ENCODE measurements around the gene ABCC6.

DNA sequence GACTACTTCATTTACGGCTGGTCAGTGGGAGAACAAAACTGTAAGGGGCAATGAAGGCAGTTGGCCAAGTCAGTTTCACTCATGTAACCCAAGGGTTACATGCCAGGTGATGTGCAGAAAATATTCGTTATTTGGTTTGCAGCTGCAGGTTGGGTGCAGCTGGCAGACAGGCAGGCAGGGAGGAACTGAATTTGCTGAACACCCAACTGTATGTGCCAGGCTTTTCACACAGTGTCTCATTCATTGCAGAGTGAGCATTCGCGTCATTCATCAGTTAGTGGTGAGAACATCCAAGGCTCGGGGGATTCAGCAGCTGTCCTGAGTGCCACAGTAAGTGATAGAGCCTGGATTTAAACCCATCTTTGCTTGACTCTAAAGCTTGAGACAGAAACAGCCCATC is 59.7 kb downstream of the ABCC6 start:
- TF ChIP-seq, protein P1, sequence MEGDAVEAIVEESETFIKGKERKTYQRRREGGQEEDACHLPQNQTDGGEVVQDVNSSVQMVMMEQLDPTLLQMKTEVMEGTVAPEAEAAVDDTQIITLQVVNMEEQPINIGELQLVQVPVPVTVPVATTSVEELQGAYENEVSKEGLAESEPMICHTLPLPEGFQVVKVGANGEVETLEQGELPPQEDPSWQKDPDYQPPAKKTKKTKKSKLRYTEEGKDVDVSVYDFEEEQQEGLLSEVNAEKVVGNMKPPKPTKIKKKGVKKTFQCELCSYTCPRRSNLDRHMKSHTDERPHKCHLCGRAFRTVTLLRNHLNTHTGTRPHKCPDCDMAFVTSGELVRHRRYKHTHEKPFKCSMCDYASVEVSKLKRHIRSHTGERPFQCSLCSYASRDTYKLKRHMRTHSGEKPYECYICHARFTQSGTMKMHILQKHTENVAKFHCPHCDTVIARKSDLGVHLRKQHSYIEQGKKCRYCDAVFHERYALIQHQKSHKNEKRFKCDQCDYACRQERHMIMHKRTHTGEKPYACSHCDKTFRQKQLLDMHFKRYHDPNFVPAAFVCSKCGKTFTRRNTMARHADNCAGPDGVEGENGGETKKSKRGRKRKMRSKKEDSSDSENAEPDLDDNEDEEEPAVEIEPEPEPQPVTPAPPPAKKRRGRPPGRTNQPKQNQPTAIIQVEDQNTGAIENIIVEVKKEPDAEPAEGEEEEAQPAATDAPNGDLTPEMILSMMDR (conservative IDR thresholded peaks at IDR 0.05; ENCODE audit: low read length): no peak
- no peak for TF ChIP-seq EZH2phosphoT487 (IDR thresholded peaks at IDR 0.05; ENCODE audit: borderline replicate concordance, low read depth, low read length)
